T-helper 22 cell (primary cell): Measurements from ENCODE around the gene CTIF.

Experiments used
- DNase-seq: peaks from one replicate; pipeline ENCODE4 v3.0.0-alpha.2; 2020; ENCODE audit warnings: low read depth

CTIF gene

GRCh38 chr18:48552130-48552529, 13.3 kb downstream of the CTIF start:
- DNase-seq, result no peak

GRCh38 chr18:48553236-48553635, 14.4 kb downstream of the CTIF start:
- DNase-seq, result no peak

GRCh38 chr18:48554610-48555400, 16.0 kb downstream of the CTIF start:
- DNase-seq, result no peak

GRCh38 chr18:48555465-48555995, 16.7 kb downstream of the CTIF start:
- DNase-seq, result no peak

GRCh38 chr18:48557640-48558174, 18.9 kb downstream of the CTIF start:
- no peak for DNase-seq

GRCh38 chr18:48558248-48558647, 19.4 kb downstream of the CTIF start:
- DNase-seq, result no peak

GRCh38 chr18:48560491-48560890, 21.7 kb downstream of the CTIF start:
- no peak for DNase-seq

- no peak for DNase-seq
Observed at GRCh38 chr18:48562075-48562474, 23.2 kb downstream of the CTIF start.

- DNase-seq, result no peak
Observed at GRCh38 chr18:48563027-48563426, 24.2 kb downstream of the CTIF start.

GRCh38 chr18:48564139-48564538, 25.3 kb downstream of the CTIF start:
- DNase-seq, result no peak

- DNase-seq, result no peak
Observed at GRCh38 chr18:48565105-48565504, 26.3 kb downstream of the CTIF start.

GRCh38 chr18:48566589-48566988, 27.8 kb downstream of the CTIF start:
- DNase-seq, result no peak

GRCh38 chr18:48567388-48567787, 28.6 kb downstream of the CTIF start:
- no peak for DNase-seq

- DNase-seq, result no peak
Observed at GRCh38 chr18:48569139-48569914, 30.5 kb downstream of the CTIF start.

GRCh38 chr18:48569915-48570264, 31.1 kb downstream of the CTIF start:
- no peak for DNase-seq

- no peak for DNase-seq
Observed at GRCh38 chr18:48570313-48570712, 31.5 kb downstream of the CTIF start.

- DNase-seq, result no peak
Observed at GRCh38 chr18:48571639-48572384, 33.0 kb downstream of the CTIF start.

GRCh38 chr18:48572402-48573126, 33.7 kb downstream of the CTIF start:
- no peak for DNase-seq

GRCh38 chr18:48573632-48574283, 34.9 kb downstream of the CTIF start:
- no peak for DNase-seq

GRCh38 chr18:48574667-48575300, 36.0 kb downstream of the CTIF start:
- no peak for DNase-seq

GRCh38 chr18:48575301-48575657, 36.4 kb downstream of the CTIF start:
- DNase-seq, result no peak
